IPS-18c (cell line): Measurements from ENCODE around the gene GALNT9.

Experiments used
- H3K4me3 ChIP-seq: 2 replicates; pipeline ENCODE4 v1.7.0; 2013; ENCODE audit warnings: low read depth, mild to moderate bottlenecking, low read length, moderate library complexity; ENCODE audit not compliant: insufficient read depth
- H3K9me3 ChIP-seq: one replicate; pipeline ENCODE4 v1.6.1; 2013; ENCODE audit warnings: mild to moderate bottlenecking, low read length, moderate library complexity; ENCODE audit not compliant: control insufficient read depth, insufficient read depth

GALNT9 gene

GRCh38 chr12:132349501-132350131 is 20.2 kb upstream of the GALNT9 start:
- Histone ChIP-seq H3K9me3 (no peaks in the 10 kb centered on the region), H3K4me3 (no peak overlapping the region)

- Histone ChIP-seq H3K9me3 (no peaks in the 10 kb centered on the region), H3K4me3 (no peak overlapping the region)
These were observed 18.8 kb upstream of the GALNT9 start for GRCh38 chr12:132348176-132348575.

- H3K9me3 ChIP-seq, result no peaks in the 10 kb centered on the region
- H3K4me3 ChIP-seq, result no peak overlapping the region
These were observed 17.9 kb upstream of the GALNT9 start for GRCh38 chr12:132347176-132347855.

GRCh38 chr12:132346471-132347175 is 17.2 kb upstream of the GALNT9 start:
- Histone ChIP-seq H3K9me3 (no peaks in the 10 kb centered on the region), H3K4me3 (no peak overlapping the region)

- H3K9me3 ChIP-seq, result no peaks in the 10 kb centered on the region
These were observed 16.3 kb upstream of the GALNT9 start for GRCh38 chr12:132345561-132346200.

GRCh38 chr12:132345126-132345525 is 15.7 kb upstream of the GALNT9 start:
- no peak overlapping the region for H3K4me3 ChIP-seq
- H3K9me3 ChIP-seq, result no peaks in the 10 kb centered on the region

More at GRCh38 chr12:132345561-132346200, 16.3 kb upstream of the GALNT9 start:
- no peak overlapping the region for H3K4me3 ChIP-seq

GRCh38 chr12:132344601-132345000 is 15.2 kb upstream of the GALNT9 start:
- Histone ChIP-seq H3K4me3 (no peak overlapping the region), H3K9me3 (no peaks in the 10 kb centered on the region)

GRCh38 chr12:132344181-132344580 is 14.8 kb upstream of the GALNT9 start:
- Histone ChIP-seq H3K9me3 (no peaks in the 10 kb centered on the region), H3K4me3 (no peak overlapping the region)

- no peaks in the 10 kb centered on the region for H3K9me3 ChIP-seq
These were observed 14.1 kb upstream of the GALNT9 start for GRCh38 chr12:132343294-132344004.

GRCh38 chr12:132342251-132343227 is 13.2 kb upstream of the GALNT9 start:
- no peak overlapping the region for H3K4me3 ChIP-seq
- H3K9me3 ChIP-seq, result no peaks in the 10 kb centered on the region

More at GRCh38 chr12:132343294-132344004, 14.1 kb upstream of the GALNT9 start:
- no peak overlapping the region for H3K4me3 ChIP-seq

- Histone ChIP-seq H3K9me3 (no peaks in the 10 kb centered on the region), H3K4me3 (no peak overlapping the region)
These were observed 12.1 kb upstream of the GALNT9 start for GRCh38 chr12:132341318-132342050.

- Histone ChIP-seq H3K9me3 (no peaks in the 10 kb centered on the region), H3K4me3 (no peak overlapping the region)
These were observed 11.1 kb upstream of the GALNT9 start for GRCh38 chr12:132340266-132341035.

- H3K4me3 ChIP-seq, result no peak overlapping the region
- no peaks in the 10 kb centered on the region for H3K9me3 ChIP-seq
These were observed 10.5 kb upstream of the GALNT9 start for GRCh38 chr12:132339856-132340255.

- Histone ChIP-seq H3K4me3 (no peak overlapping the region), H3K9me3 (no peaks in the 10 kb centered on the region)
These were observed 9.4 kb upstream of the GALNT9 start for GRCh38 chr12:132338781-132339180.

- H3K9me3 ChIP-seq, result no peaks in the 10 kb centered on the region
- H3K4me3 ChIP-seq, result no peak overlapping the region
These were observed 8.9 kb upstream of the GALNT9 start for GRCh38 chr12:132338311-132338710.
